Uterus (tissue), 2 donors: ENCODE data around the gene ST6GALNAC3.

Source experiments
- POLR2A ChIP-seq, 2 donors: fragments of 450-650 bp; IDR thresholded peaks; one replicate each; pipeline ENCODE4 v1.6.1; 2016; ENCODE audit warnings: antibody characterized with exemption in 2 of 2, mild to moderate bottlenecking in 1 of 2, moderate library complexity in 1 of 2
- TF ChIP-seq, protein P1 (sequence below), 4 experiments: fragments of 200-600 bp in 2 of 4; fragments of 450-650 bp in 2 of 4; sonication (generic) in 2 of 4; IDR thresholded peaks; one replicate each; pipeline ENCODE4 v1.5.1; 2016 to 2019; ENCODE audit warnings: antibody characterized with exemption in 4 of 4, mild to moderate bottlenecking in 2 of 4, moderate library complexity in 1 of 4

DNA sequence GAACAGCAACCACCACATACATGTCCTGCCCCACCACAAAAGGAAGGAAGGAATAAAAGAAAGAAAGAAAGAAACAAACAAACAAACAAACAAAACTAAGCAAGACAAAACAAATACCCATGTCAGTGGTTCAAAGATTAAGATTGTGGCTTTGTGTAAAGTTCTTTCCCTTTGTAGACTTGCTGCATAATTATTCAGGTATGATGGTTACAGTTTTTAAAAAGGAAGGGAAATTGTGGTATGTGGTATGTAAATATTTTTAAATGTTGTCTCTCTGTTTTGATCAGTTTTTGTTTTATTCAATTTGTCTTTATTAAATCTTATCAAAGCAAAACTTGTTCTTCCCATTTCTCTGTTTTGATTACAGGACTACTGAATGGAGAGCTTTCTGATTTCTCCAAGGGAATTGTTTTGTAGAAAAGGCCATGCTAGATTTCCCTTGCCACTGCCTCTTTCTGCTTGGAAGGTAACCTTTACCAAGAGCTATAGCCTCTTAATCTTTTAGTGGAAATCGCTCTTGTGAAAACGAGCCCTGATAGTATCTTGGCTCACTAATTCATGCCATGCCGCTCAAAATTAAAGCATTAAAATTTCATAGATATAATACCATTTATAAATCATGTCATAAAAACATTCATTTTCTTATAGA is 502.5 kb downstream of the ST6GALNAC3 start:
- no peak for TF ChIP-seq POLR2A (IDR thresholded peaks at IDR 0.05)
- TF ChIP-seq, protein P1, sequence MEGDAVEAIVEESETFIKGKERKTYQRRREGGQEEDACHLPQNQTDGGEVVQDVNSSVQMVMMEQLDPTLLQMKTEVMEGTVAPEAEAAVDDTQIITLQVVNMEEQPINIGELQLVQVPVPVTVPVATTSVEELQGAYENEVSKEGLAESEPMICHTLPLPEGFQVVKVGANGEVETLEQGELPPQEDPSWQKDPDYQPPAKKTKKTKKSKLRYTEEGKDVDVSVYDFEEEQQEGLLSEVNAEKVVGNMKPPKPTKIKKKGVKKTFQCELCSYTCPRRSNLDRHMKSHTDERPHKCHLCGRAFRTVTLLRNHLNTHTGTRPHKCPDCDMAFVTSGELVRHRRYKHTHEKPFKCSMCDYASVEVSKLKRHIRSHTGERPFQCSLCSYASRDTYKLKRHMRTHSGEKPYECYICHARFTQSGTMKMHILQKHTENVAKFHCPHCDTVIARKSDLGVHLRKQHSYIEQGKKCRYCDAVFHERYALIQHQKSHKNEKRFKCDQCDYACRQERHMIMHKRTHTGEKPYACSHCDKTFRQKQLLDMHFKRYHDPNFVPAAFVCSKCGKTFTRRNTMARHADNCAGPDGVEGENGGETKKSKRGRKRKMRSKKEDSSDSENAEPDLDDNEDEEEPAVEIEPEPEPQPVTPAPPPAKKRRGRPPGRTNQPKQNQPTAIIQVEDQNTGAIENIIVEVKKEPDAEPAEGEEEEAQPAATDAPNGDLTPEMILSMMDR (IDR thresholded peaks at IDR 0.05), result no peak
